Activated naive CD4-positive, alpha-beta T cell treated with anti-CD3 and anti-CD28 coated beads, Interleukin-2, amount 50 U/mL, for 24 hours (primary cell): Measurements from ENCODE around the gene MACROH2A1.

Source experiments
- H3K27ac Mint-ChIP-seq: one replicate; pipeline ENCODE4 v1.8.0; 2021; ENCODE audit warnings: mild to moderate bottlenecking, mixed read lengths
- H3K27me3 Mint-ChIP-seq: one replicate; pipeline ENCODE4 v1.8.0; 2021; ENCODE audit warnings: mixed read lengths
- H3K36me3 Mint-ChIP-seq: one replicate; pipeline ENCODE4 v1.8.0; 2021; ENCODE audit warnings: mixed read lengths
- H3K4me1 Mint-ChIP-seq: one replicate; pipeline ENCODE4 v1.8.0; 2021; ENCODE audit warnings: mixed read lengths
- H3K4me3 Mint-ChIP-seq: one replicate; pipeline ENCODE4 v1.8.0; 2021; ENCODE audit warnings: mild to moderate bottlenecking, mixed read lengths
- H3K9me3 Mint-ChIP-seq: one replicate; pipeline ENCODE4 v1.8.0; 2021; ENCODE audit warnings: mixed read lengths

The MACROH2A1 gene

DNA sequence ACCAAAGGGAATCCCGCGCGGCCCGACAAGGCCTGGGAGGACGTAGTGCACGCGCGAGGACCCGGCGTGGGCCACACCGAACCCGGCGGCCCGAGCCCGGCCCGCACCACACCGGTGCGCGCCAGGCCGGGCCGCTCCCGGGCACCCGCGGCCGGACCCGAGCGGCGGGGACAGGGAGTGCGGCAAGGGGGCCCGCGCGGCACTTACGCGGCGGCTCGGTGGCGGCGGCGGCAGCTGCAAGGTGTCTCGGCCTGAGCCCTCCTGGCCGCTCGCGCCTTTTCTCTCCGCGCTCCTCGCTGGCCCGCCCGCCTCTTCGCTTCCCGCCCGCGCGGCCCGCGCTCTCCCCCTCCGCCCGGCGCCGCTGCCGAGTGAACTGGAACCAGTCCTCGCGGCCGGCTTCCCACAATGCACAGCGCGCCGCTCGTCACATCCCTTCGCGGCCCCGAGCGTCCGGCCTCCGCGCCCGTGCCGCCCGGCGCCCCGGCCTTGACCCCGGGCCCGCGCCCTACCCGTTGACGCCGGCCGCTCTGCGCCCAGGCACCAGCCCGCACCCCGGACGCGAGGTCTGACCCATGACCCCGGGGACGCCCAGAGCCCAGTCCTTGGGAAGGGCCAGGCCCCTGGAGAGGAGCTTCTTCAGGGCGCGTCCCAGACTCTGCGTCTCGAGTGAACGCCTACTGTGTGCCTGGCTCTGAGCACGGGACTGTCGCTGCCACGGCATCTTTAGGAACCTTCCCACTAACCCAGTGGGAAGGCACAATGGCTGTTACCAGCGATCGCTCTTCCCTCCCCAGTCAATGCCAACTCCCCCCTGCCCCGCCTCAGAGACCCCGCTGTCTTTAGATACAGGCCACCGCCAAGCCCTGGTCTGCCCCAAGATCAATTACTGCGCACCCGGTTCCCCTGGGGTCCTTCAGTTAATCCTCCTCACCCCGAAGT lies at the start of gene MACROH2A1:
Gene MACROH2A1, minus strand, starts transcription at position 377 of the 939 bp plus-strand sequence. CDS start 10,138 bp downstream, outside the sequence.
- peaks cover 53% of the 10 kb centered on the region for H3K4me1 Mint-ChIP-seq
- no peaks in the 10 kb centered on the region for H3K36me3 Mint-ChIP-seq
- H3K4me3 Mint-ChIP-seq: peak within 1 kb of the TSS; percentile 91
- H3K27me3 Mint-ChIP-seq: no peaks in the 10 kb centered on the region
- no peaks in the 10 kb centered on the region for H3K9me3 Mint-ChIP-seq
- H3K27ac Mint-ChIP-seq: peak within 1 kb of the TSS; percentile 94

DNA sequence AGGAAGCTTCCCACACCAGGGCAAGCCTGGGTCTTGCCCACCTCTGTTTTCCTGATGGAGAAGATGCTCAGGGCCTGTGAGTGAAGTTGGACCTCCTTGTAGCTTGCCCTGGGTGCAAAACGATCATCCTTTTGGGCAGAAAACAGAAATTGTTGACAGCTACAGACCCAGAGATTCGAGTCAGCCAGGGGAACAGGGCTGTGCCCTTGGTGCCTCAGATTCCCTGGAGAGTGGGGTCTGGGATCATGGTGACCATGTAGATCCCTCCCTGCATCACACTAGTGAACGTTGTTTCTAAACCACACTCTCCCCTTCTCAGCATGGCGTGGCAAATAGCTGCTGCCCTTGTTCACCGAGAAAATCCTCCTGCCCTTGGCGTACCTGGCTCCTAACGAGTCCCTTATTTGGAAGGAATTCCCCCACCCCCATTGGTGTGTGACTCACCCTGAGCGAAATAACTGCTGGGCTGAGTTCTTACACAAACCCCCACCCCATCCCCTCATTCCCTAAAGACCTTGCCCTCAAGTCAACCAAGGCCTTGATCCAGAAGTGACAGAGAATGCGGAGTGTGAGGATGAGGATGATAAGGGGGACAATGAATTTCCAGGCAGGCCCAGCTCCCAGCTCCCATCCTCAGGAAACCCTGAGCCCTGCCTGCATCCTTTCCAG lies 49.2 kb upstream of the MACROH2A1 start:
- Mint-ChIP-seq H3K9me3 (no peaks in the 10 kb centered on the region), H3K27ac (no peak overlapping the region), H3K36me3 (no peaks in the 10 kb centered on the region), H3K27me3 (no peaks in the 10 kb centered on the region), H3K4me1 (no peaks in the 10 kb centered on the region), H3K4me3 (no peak overlapping the region)

DNA sequence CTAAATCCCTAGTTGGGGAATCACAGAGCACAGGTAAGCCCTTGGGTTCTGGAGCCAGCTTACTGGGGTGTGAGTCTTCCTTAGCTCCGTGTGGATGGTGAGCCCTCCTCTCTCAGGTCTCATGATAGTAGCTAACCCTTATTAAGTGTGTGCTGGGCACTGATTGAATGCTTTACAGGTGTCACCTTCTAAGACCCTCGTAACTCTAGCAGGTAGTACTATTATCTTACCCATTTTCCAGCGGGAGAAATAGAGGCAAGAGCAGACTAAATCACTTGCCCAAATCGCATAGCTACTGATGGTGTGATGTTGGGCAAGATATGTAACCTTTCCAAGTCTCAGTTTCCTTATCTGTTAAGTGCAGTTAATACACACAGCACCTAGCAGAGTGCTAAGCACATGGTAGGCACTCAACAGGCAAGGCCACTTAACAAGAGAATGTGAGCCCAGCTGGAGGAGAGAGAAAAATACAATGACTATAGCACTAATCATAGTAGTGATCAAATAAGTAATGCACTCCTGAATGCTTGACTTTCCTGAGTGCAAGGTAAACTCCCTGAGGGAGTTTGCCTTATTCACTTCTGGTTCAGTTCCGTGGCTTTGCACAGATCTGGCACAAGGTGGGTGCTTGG lies 48.4 kb upstream of the MACROH2A1 start, which contains the start of gene DCANP1:
Gene DCANP1, minus strand, starts transcription at position 51 of the 632 bp plus-strand sequence. CDS start 240 bp downstream, outside the sequence.
- H3K36me3 Mint-ChIP-seq: no peaks in the 10 kb centered on the region
- H3K4me1 Mint-ChIP-seq: no peaks in the 10 kb centered on the region
- no peaks in the 10 kb centered on the region for H3K9me3 Mint-ChIP-seq
- H3K4me3 Mint-ChIP-seq: no peak within 1 kb of the TSS
- no peak within 1 kb of the TSS for H3K27ac Mint-ChIP-seq
- H3K27me3 Mint-ChIP-seq: no peaks in the 10 kb centered on the region

DNA sequence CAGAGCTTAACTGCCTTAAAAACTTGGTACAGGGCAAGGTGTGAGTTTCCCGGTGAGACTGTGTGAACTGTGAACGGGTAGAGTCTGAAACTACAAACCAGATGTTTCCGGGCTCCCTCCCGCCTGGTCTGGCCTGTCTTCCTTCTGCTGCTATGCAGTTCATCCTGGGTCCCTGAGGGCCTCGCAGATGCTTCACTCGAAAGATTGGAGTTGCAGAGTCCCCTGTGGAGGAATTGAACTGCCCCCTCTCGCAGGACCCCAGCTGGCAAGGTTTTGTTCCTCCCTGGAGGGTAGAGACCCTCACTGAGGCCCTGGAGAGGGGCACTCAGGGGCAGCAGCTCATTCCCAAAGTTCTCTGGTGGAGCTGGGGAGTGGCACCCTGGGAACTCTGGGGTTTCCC lies 47.6 kb upstream of the MACROH2A1 start:
- no peaks in the 10 kb centered on the region for H3K9me3 Mint-ChIP-seq
- no peak overlapping the region for H3K4me3 Mint-ChIP-seq
- H3K27me3 Mint-ChIP-seq: no peaks in the 10 kb centered on the region
- H3K36me3 Mint-ChIP-seq: no peaks in the 10 kb centered on the region
- H3K4me1 Mint-ChIP-seq: no peaks in the 10 kb centered on the region
- no peak overlapping the region for H3K27ac Mint-ChIP-seq

DNA sequence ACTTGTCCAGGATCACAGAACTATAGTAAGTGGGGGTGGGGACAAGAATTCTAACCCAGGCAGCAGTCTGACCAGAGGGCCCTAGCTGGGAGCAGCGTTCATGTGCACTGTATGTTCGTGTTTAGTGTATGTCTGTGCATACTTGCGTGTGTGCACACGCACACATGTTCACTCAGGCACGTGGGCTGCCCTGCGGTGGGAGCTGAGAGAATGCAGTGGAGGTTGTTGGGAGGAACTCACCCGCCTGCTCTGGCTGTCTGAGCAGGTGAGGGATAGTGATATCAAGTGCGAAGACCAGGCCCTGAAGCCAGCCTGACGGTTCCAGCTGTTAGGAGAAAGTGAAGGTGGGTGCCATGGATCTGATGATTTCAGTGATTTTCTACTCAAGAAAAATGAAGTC lies 47.2 kb upstream of the MACROH2A1 start:
- H3K27me3 Mint-ChIP-seq: no peaks in the 10 kb centered on the region
- no peaks in the 10 kb centered on the region for H3K36me3 Mint-ChIP-seq
- no peaks in the 10 kb centered on the region for H3K9me3 Mint-ChIP-seq
- no peak overlapping the region for H3K27ac Mint-ChIP-seq
- no peak overlapping the region for H3K4me3 Mint-ChIP-seq
- H3K4me1 Mint-ChIP-seq: no peaks in the 10 kb centered on the region

DNA sequence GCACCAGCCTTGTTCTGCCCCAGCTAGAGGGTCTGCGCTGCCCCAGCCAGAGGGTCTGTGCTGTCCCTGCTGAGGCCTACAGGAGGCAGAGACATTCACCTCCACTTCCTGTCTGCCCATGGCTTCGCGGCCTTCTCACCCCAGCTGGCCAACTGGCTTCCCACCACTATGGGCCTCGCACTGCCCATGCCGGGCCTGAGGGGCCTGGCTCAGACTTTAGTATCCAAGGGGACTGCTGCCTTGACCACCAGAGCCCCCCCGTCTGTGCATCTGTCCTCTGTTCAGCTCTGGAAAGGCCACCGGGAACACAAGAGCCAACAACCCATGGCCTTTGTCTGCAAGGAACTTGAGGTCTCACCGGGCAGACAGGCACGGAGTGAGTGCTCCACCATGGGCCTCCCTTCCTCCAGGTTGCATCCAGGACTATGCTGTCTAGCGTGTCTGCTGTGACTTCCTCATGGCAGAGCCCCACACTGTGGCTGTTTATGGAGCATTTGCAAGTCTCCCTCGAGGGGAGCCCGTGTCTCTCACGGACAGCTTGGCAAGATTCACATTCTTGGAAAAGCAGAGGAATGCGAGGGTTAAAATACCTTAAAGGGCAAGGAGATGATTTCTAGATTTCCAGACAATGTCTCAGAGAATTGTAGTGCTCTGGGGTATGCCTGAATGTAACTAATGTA lies 46.4 kb upstream of the MACROH2A1 start:
- H3K4me3 Mint-ChIP-seq: no peak overlapping the region
- H3K9me3 Mint-ChIP-seq: no peaks in the 10 kb centered on the region
- H3K4me1 Mint-ChIP-seq: no peaks in the 10 kb centered on the region
- H3K27me3 Mint-ChIP-seq: no peaks in the 10 kb centered on the region
- H3K27ac Mint-ChIP-seq: no peak overlapping the region
- no peaks in the 10 kb centered on the region for H3K36me3 Mint-ChIP-seq

DNA sequence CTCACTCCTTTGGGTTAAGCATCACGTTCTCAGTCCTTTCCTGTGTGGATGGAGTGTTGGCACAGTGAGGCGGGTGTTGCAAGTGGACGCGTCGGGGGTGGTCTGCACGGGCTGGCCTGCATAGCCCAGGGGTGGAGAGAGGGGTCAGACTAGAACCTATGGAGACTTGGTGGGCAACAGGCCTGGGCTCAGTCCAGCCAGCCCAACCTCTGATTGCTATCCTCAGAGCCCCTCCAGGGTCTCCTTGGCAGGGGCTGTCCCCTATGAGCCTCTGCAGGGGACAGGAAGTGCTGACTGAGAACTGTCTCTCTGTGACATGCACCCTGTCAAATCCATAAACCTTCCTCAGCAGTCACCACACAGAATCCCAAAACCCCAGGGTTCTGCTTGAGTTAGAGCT lies 45.9 kb upstream of the MACROH2A1 start:
- no peaks in the 10 kb centered on the region for H3K4me1 Mint-ChIP-seq
- no peaks in the 10 kb centered on the region for H3K9me3 Mint-ChIP-seq
- H3K4me3 Mint-ChIP-seq: no peak overlapping the region
- no peaks in the 10 kb centered on the region for H3K27me3 Mint-ChIP-seq
- no peak overlapping the region for H3K27ac Mint-ChIP-seq
- no peaks in the 10 kb centered on the region for H3K36me3 Mint-ChIP-seq

DNA sequence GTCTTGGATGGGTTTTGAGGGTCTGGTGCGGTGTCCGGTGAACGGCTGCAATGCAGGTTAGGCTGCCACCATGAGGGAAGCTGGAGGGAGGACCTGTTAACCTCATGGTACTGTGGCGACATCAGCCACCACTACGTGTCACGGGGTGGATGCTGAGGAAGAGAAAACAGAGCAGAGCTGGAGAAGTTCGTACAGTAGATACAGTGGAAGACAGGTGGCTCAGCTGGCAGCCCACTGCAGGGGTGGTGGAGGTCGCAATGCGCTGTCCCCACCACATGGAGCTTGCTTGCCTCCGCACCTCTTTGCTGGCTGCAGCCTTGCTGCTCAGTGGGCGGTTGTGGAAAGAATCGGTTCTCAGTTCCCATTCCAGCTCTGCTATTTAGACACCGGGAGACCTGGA lies 45.3 kb upstream of the MACROH2A1 start:
- no peak overlapping the region for H3K27ac Mint-ChIP-seq
- no peak overlapping the region for H3K4me3 Mint-ChIP-seq
- H3K4me1 Mint-ChIP-seq: no peaks in the 10 kb centered on the region
- H3K9me3 Mint-ChIP-seq: no peaks in the 10 kb centered on the region
- H3K36me3 Mint-ChIP-seq: no peaks in the 10 kb centered on the region
- H3K27me3 Mint-ChIP-seq: no peaks in the 10 kb centered on the region

DNA sequence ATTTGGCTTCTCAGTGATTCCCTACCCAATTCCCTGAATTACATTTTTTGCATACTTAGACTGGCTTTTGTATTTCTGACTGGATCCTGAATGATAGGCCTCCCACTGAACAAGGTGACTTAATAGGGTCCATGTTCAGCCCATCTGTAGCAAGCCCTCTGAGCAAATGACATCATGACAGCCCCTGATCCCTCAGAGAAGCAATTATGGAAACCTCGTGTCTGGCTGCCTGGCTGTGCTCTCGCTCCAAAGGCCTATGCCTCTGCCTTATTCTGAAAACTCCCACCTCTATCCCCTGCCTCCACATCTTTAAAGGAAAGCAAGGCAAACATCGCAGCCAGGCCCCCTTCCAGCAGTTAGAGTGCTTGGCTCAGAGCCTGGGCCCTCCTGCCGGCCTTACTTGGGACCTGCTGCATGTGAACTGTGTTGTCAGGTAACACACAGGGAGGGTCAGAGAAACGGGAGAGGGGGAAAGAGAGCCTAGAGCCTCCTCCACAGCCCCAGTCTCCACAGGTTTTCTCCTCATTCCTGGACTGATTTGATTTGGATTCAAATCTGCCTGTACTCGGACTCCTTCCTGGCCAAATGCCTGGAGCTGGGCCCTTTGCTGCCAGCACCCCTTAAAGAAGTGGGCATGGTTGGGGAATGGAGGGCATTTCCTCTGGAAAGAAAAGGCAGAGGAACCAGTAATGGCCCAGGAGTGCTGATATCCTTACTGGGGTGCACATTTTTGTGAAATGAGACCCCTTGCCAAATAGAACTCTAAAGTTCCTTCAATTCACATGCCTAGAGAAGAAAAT lies 44.3 kb upstream of the MACROH2A1 start:
- H3K36me3 Mint-ChIP-seq: no peaks in the 10 kb centered on the region
- no peaks in the 10 kb centered on the region for H3K9me3 Mint-ChIP-seq
- H3K4me1 Mint-ChIP-seq: no peaks in the 10 kb centered on the region
- H3K27me3 Mint-ChIP-seq: no peaks in the 10 kb centered on the region
- no peak overlapping the region for H3K4me3 Mint-ChIP-seq
- H3K27ac Mint-ChIP-seq: no peak overlapping the region

DNA sequence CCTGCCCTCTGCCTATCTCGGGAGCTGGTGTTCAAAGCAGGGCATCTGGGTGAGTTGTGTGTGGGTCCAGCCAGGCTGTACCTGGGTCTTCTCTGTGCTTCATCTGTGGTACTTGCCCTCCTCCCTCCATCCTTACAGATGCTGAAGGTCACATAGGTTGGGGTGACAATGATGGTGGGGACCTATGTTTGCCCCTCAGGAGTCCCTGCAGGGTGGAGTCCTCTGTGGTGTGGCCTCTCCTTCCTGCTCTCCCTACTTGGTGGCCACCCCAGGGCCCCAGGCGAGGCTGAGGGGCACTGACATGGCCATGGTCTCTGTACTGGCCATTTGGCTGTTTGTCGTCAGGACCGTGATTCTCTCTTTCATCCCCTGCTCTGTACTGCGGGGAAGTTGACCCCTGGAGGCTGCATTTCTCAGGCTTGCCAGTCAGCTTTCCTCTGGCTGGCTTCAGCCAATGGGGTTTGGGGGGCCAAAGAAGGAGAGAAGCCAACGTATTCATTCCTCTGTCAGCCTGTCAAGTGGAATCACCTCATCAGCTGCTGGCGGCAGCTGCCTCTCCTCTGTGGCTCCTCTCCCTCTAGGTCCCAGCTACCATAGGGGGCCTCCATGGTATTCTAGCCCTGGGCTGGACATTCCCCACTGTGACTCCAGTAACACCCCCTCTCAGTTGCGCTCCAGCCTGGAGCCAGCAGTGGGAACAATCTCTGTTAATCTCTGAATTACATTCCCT lies 43.6 kb upstream of the MACROH2A1 start:
- Mint-ChIP-seq H3K9me3 (no peaks in the 10 kb centered on the region), H3K27ac (no peak overlapping the region)

DNA sequence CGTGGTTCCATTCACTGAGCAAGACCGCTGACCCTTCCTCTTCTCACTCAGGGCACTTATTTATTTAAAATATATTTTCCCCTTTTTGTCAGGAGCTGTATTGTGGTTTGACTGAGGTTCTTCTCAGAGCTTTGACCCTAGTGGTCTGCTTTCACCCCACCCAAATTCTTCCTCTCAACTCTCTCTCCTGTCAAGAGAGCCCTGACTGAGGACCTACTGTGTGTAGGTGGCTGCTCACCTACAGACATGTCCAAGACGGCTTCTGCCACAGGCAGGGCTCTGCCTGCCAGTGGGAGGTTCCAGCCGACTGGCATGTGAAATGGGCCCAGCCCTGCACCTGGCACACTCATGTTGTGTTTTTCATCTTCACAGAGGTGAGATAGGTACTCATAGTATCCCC lies 42.9 kb upstream of the MACROH2A1 start:
- H3K4me1 Mint-ChIP-seq: no peaks in the 10 kb centered on the region
- H3K4me3 Mint-ChIP-seq: no peak overlapping the region
- no peak overlapping the region for H3K27ac Mint-ChIP-seq
- no peaks in the 10 kb centered on the region for H3K36me3 Mint-ChIP-seq
- H3K9me3 Mint-ChIP-seq: no peaks in the 10 kb centered on the region
- H3K27me3 Mint-ChIP-seq: no peaks in the 10 kb centered on the region

More for the DNA sequence above, 43.6 kb upstream of the MACROH2A1 start:
- Mint-ChIP-seq H3K36me3 (no peaks in the 10 kb centered on the region), H3K27me3 (no peaks in the 10 kb centered on the region), H3K4me1 (no peaks in the 10 kb centered on the region), H3K4me3 (no peak overlapping the region)

DNA sequence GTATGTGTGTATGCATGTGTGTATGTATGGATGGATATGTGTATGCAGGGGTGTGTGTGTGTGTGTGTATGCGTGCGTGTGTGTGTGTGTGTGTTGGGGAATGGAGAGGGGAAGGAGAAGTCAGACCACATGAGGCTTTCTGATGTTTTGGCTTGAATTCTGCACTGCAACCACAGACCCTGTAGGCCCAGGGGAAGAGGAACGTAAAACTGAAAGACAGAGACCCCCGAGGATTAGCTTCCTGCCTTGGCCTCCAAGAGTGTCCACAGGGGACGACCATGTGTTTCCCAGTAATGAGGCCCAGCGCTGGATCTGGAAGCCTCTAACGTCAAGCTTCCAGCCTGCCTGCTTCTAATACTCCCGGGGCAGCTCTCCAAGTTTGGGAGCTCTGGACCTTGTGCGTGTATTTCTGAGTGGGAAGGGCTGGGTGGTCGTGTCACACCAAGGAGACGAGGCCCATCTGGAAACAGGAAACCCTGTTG lies 42.4 kb upstream of the MACROH2A1 start:
- Mint-ChIP-seq H3K4me1 (no peaks in the 10 kb centered on the region), H3K36me3 (no peaks in the 10 kb centered on the region), H3K27ac (no peak overlapping the region), H3K4me3 (no peak overlapping the region), H3K9me3 (no peaks in the 10 kb centered on the region), H3K27me3 (peaks cover under 1% of the 10 kb centered on the region)

DNA sequence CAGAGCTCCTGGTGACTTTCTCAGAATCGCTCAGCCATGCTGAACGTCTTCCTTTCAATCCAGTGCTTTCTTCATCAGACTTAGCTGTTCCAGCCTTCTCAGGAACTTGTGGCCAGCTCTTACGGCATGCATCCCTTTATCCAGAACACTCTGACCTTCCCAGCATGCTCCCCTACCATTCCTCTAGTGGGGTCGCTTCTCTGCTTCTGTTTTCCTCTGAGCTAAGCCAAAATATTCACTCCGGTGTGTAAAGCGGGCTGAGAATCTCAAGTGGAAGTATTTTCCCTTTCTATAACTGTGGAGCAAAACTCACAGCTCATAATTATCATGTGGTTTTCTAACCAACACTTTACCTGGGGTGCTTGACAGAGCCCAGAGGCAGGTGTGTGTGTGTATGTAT lies 41.9 kb upstream of the MACROH2A1 start:
- Mint-ChIP-seq H3K4me1 (no peaks in the 10 kb centered on the region), H3K9me3 (no peaks in the 10 kb centered on the region), H3K27me3 (peaks cover 4% of the 10 kb centered on the region), H3K36me3 (no peaks in the 10 kb centered on the region), H3K4me3 (no peak overlapping the region), H3K27ac (no peak overlapping the region)
